Activated naive CD4-positive, alpha-beta T cell treated with anti-CD3 and anti-CD28 coated beads for 36 hours (primary cell): ENCODE data around the gene HMHB1. TPM values are rescaled to one million over a fixed set of nuclear protein-coding genes. Genes with fewer than 3 reads are reported as not detected.

Experiments
- CTCF ChIA-PET: fragments of 350-600 bp; sonication (Branson Sonifier 250); formaldehyde crosslinking; loops from one replicate; lab custom pipeline; 2021; ENCODE audit warnings: antibody characterized with exemption; lab: Charles Lee
- DNase-seq: peaks from one replicate; pipeline ENCODE4 v3.0.0-alpha.2; 2020
- H3K27ac Mint-ChIP-seq: one replicate; pipeline ENCODE4 v1.8.0; 2021; ENCODE audit warnings: mild to moderate bottlenecking, mixed read lengths
- H3K27me3 Mint-ChIP-seq: one replicate; pipeline ENCODE4 v1.8.0; 2021; ENCODE audit warnings: low read depth, mixed read lengths
- H3K36me3 Mint-ChIP-seq: one replicate; pipeline ENCODE4 v1.8.0; 2021; ENCODE audit warnings: low read depth, mixed read lengths
- H3K4me1 Mint-ChIP-seq: one replicate; pipeline ENCODE4 v1.8.0; 2021; ENCODE audit warnings: low read depth, mixed read lengths
- H3K4me3 Mint-ChIP-seq: one replicate; pipeline ENCODE4 v1.8.0; 2021; ENCODE audit warnings: mild to moderate bottlenecking, moderate library complexity, mixed read lengths
- H3K9me3 Mint-ChIP-seq: one replicate; pipeline ENCODE4 v1.8.0; 2021; ENCODE audit warnings: mixed read lengths
- intact Hi-C: fragments of 100-400 bp; cut with micrococcal nuclease; formaldehyde crosslinking; loops from one replicate; pipeline ENCODE4 v1.15.1; 2023
- total RNA-seq, 2 experiments: library from RNA; stranded (reverse); gene quantifications; one replicate each; pipeline ENCODE4 v1.2.3, GENCODE V29; 2021

Gene HMHB1
- not detected for total RNA-seq

GRCh38 chr5:143812085-143812705, at the start of gene HMHB1:
HMHB1 (plus strand) TSS chr5:143812161.
- CTCF ChIA-PET, result no interaction called here
- Mint-ChIP-seq H3K27me3 (peaks cover 6% of the 10 kb centered on the region), H3K4me1 (peaks cover 16% of the 10 kb centered on the region), H3K4me3 (peak within 1 kb of the TSS; percentile 51), H3K27ac (no peak within 1 kb of the TSS), H3K9me3 (no peaks in the 10 kb centered on the region), H3K36me3 (no peaks in the 10 kb centered on the region)
- DNase-seq, result peak; percentile 24
- intact Hi-C loops, result no loop called here

- no peaks in the 10 kb centered on the region for H3K9me3 Mint-ChIP-seq
These were observed 49.2 kb upstream of the HMHB1 start for GRCh38 chr5:143762636-143763220.

GRCh38 chr5:143767162-143767561, 44.8 kb upstream of the HMHB1 start:
- Mint-ChIP-seq H3K4me3 (no peak overlapping the region), H3K27ac (no peak overlapping the region), H3K27me3 (peaks cover 13% of the 10 kb centered on the region), H3K36me3 (no peaks in the 10 kb centered on the region), H3K4me1 (no peaks in the 10 kb centered on the region), H3K9me3 (peaks cover 1% of the 10 kb centered on the region)
- CTCF ChIA-PET, result no interaction called here
- intact Hi-C loops, result no loop called here
- DNase-seq, result no peak

More at GRCh38 chr5:143762636-143763220, 49.2 kb upstream of the HMHB1 start:
- Mint-ChIP-seq H3K27me3 (peaks cover 10% of the 10 kb centered on the region), H3K27ac (no peak overlapping the region), H3K36me3 (no peaks in the 10 kb centered on the region), H3K4me3 (no peak overlapping the region), H3K4me1 (no peaks in the 10 kb centered on the region)
- CTCF ChIA-PET, result no interaction called here
- intact Hi-C loops, result no loop called here
- no peak for DNase-seq

GRCh38 chr5:143769026-143769786, 42.8 kb upstream of the HMHB1 start:
- DNase-seq, result no peak
- no peaks in the 10 kb centered on the region for H3K36me3 Mint-ChIP-seq
- H3K4me3 Mint-ChIP-seq, result no peak overlapping the region

GRCh38 chr5:143770450-143770849, 41.5 kb upstream of the HMHB1 start:
- Mint-ChIP-seq H3K4me3 (no peak overlapping the region), H3K27ac (no peak overlapping the region), H3K36me3 (no peaks in the 10 kb centered on the region), H3K27me3 (peaks cover 12% of the 10 kb centered on the region), H3K9me3 (peaks cover 1% of the 10 kb centered on the region), H3K4me1 (no peaks in the 10 kb centered on the region)
- CTCF ChIA-PET, result interaction anchor here (0.6 to 0.9 kb wide), 3 partner anchors 54 to 269 kb away, joined by 3 read pairs; no protein-coding TSS in a partner anchor
- intact Hi-C loops, result no loop called here
- DNase-seq, result no peak

More at GRCh38 chr5:143769026-143769786, 42.8 kb upstream of the HMHB1 start:
- Mint-ChIP-seq H3K27ac (no peak overlapping the region), H3K4me1 (no peaks in the 10 kb centered on the region), H3K27me3 (peaks cover 13% of the 10 kb centered on the region), H3K9me3 (peaks cover 1% of the 10 kb centered on the region)
- CTCF ChIA-PET, result interaction anchor here (0.6 kb wide), 1 partner anchor 577 kb away, joined by 3 read pairs; no protein-coding TSS in a partner anchor
- intact Hi-C loops, result no loop called here

- Mint-ChIP-seq H3K4me1 (no peaks in the 10 kb centered on the region), H3K9me3 (peaks cover 1% of the 10 kb centered on the region), H3K36me3 (no peaks in the 10 kb centered on the region), H3K4me3 (no peak overlapping the region), H3K27me3 (peaks cover 11% of the 10 kb centered on the region), H3K27ac (no peak overlapping the region)
- intact Hi-C loops, result no loop called here
- CTCF ChIA-PET, result interaction anchor here (0.6 kb wide), 2 partner anchors 178 to 268 kb away, joined by 3 read pairs; no protein-coding TSS in a partner anchor
- no peak for DNase-seq
These were observed 40.8 kb upstream of the HMHB1 start for GRCh38 chr5:143771189-143771588.

- H3K27me3 Mint-ChIP-seq, result peaks cover 10% of the 10 kb centered on the region
- peaks cover 1% of the 10 kb centered on the region for H3K9me3 Mint-ChIP-seq
- H3K4me1 Mint-ChIP-seq, result no peaks in the 10 kb centered on the region
- no peaks in the 10 kb centered on the region for H3K36me3 Mint-ChIP-seq
- H3K27ac Mint-ChIP-seq, result no peak overlapping the region
- CTCF ChIA-PET, result no interaction called here
- intact Hi-C loops, result no loop called here
- H3K4me3 Mint-ChIP-seq, result no peak overlapping the region
- no peak for DNase-seq
These were observed 40.4 kb upstream of the HMHB1 start for GRCh38 chr5:143771602-143772001.

GRCh38 chr5:143772621-143773020, 39.3 kb upstream of the HMHB1 start:
- Mint-ChIP-seq H3K9me3 (peaks cover 1% of the 10 kb centered on the region), H3K4me3 (no peak overlapping the region), H3K27ac (no peak overlapping the region), H3K36me3 (no peaks in the 10 kb centered on the region), H3K4me1 (no peaks in the 10 kb centered on the region), H3K27me3 (peaks cover 7% of the 10 kb centered on the region)
- intact Hi-C loops, result no loop called here
- CTCF ChIA-PET, result no interaction called here
- no peak for DNase-seq

GRCh38 chr5:143775258-143775657, 36.7 kb upstream of the HMHB1 start:
- DNase-seq, result no peak
- no peaks in the 10 kb centered on the region for H3K36me3 Mint-ChIP-seq
- intact Hi-C loops, result no loop called here
- peaks cover 7% of the 10 kb centered on the region for H3K27me3 Mint-ChIP-seq
- CTCF ChIA-PET, result no interaction called here
- no peaks in the 10 kb centered on the region for H3K9me3 Mint-ChIP-seq
- no peaks in the 10 kb centered on the region for H3K4me1 Mint-ChIP-seq
- no peak overlapping the region for H3K27ac Mint-ChIP-seq
- no peak overlapping the region for H3K4me3 Mint-ChIP-seq

GRCh38 chr5:143776951-143777350, 35.0 kb upstream of the HMHB1 start:
- DNase-seq, result no peak
- no peaks in the 10 kb centered on the region for H3K9me3 Mint-ChIP-seq
- no peak overlapping the region for H3K4me3 Mint-ChIP-seq
- CTCF ChIA-PET, result no interaction called here
- intact Hi-C loops, result no loop called here
- H3K27me3 Mint-ChIP-seq, result no peaks in the 10 kb centered on the region
- H3K27ac Mint-ChIP-seq, result no peak overlapping the region
- no peaks in the 10 kb centered on the region for H3K4me1 Mint-ChIP-seq
- no peaks in the 10 kb centered on the region for H3K36me3 Mint-ChIP-seq

GRCh38 chr5:143779506-143779905, 32.5 kb upstream of the HMHB1 start:
- H3K4me3 Mint-ChIP-seq, result no peak overlapping the region
- H3K4me1 Mint-ChIP-seq, result no peaks in the 10 kb centered on the region
- H3K9me3 Mint-ChIP-seq, result no peaks in the 10 kb centered on the region
- DNase-seq, result no peak
- peaks cover 3% of the 10 kb centered on the region for H3K27me3 Mint-ChIP-seq
- no peaks in the 10 kb centered on the region for H3K36me3 Mint-ChIP-seq
- no peak overlapping the region for H3K27ac Mint-ChIP-seq
- CTCF ChIA-PET, result no interaction called here
- intact Hi-C loops, result no loop called here

GRCh38 chr5:143781993-143782520, 29.9 kb upstream of the HMHB1 start:
- Mint-ChIP-seq H3K4me3 (no peak overlapping the region), H3K27ac (no peak overlapping the region), H3K27me3 (peaks cover 3% of the 10 kb centered on the region), H3K36me3 (no peaks in the 10 kb centered on the region), H3K4me1 (no peaks in the 10 kb centered on the region), H3K9me3 (no peaks in the 10 kb centered on the region)
- CTCF ChIA-PET, result no interaction called here
- intact Hi-C loops, result no loop called here
- no peak for DNase-seq
